Measurements from ENCODE around the gene TNS4.

GRCh38 chr17:40436636-40437035 lies 64.8 kb downstream of the TNS4 start:
- TF ChIP-seq CTCF (conservative IDR thresholded peaks at IDR 0.05 in 1 of 2, IDR thresholded peaks at IDR 0.05 in 1 of 2; ENCODE audit: low read depth in 1 of 2, low read length in 2 of 2): no peak
- no peak for TF ChIP-seq EZH2 (IDR thresholded peaks at IDR 0.05; ENCODE audit: low read length, missing control alignments)

Measured in fibroblast of lung (primary cell).